DOHH2 (cell line): Measurements from ENCODE around the gene RILPL2.
"Not testable (repeated sequence)": the region's sequence is repeated elsewhere in the genome, so short reads cannot be mapped to it uniquely, and the experiment has no call there.

Experiments used
- H3F3A ChIP-seq: fragments of 200-600 bp; sonication (generic), shearing (Covaris generic); 2 replicates; pipeline ENCODE4 v1.6.0; 2016; ENCODE audit warnings: antibody characterized with exemption, mild to moderate bottlenecking; ENCODE audit not compliant: control insufficient read depth, insufficient read depth
- H3K27ac ChIP-seq: fragments of 200-600 bp; sonication (generic); 2 replicates; pipeline ENCODE4 v1.5.1; 2014; ENCODE audit warnings: low read depth, mild to moderate bottlenecking, low read length, moderate library complexity
- H3K27me3 ChIP-seq: fragments of 200-600 bp; sonication (generic); 2 replicates; pipeline ENCODE4 v1.6.1; 2014; ENCODE audit warnings: mild to moderate bottlenecking, low read length, mixed read lengths; ENCODE audit not compliant: control insufficient read depth
- H3K36me3 ChIP-seq: fragments of 200-600 bp; sonication (generic); 2 replicates; pipeline ENCODE4 v1.6.1; 2014; ENCODE audit warnings: mild to moderate bottlenecking, low read length, moderate library complexity, mixed read lengths; ENCODE audit not compliant: control insufficient read depth
- H3K4me1 ChIP-seq: fragments of 200-600 bp; sonication (generic); 2 replicates; pipeline ENCODE4 v1.6.1; 2014; ENCODE audit warnings: mild to moderate bottlenecking, low read length, mixed read lengths; ENCODE audit not compliant: control insufficient read depth
- H3K4me2 ChIP-seq: fragments of 200-600 bp; sonication (generic); 2 replicates; pipeline ENCODE4 v1.6.0; 2014; ENCODE audit warnings: mild to moderate bottlenecking, low read length, moderate library complexity
- H3K4me3 ChIP-seq: fragments of 200-600 bp; sonication (generic); 2 replicates; pipeline ENCODE4 v1.5.1; 2014; ENCODE audit warnings: mild to moderate bottlenecking, low read length, mixed read lengths
- H3K79me2 ChIP-seq: fragments of 200-600 bp; sonication (generic); 2 replicates; pipeline ENCODE4 v1.6.1; 2014; ENCODE audit warnings: mild to moderate bottlenecking, low read length, mixed read lengths; ENCODE audit not compliant: control insufficient read depth
- H3K9me2 ChIP-seq: fragments of 200-600 bp; sonication (generic); replicated peaks from 2 replicates; pipeline ENCODE4 v1.6.1; 2014; ENCODE audit warnings: mild to moderate bottlenecking, low read length, mixed read lengths; ENCODE audit not compliant: control insufficient read depth
- H3K9me3 ChIP-seq: fragments of 200-600 bp; sonication (generic); 2 replicates; pipeline ENCODE4 v1.6.1; 2014; ENCODE audit warnings: antibody characterized with exemption, low read length, mixed read lengths; ENCODE audit not compliant: control insufficient read depth, insufficient read depth
- H4K20me1 ChIP-seq: fragments of 200-600 bp; sonication (generic); 2 replicates; pipeline ENCODE4 v1.6.0; 2014; ENCODE audit warnings: low read depth, mild to moderate bottlenecking, antibody characterized with exemption, low read length, moderate library complexity; ENCODE audit not compliant: control insufficient read depth, insufficient read depth
- CTCF ChIP-seq: fragments of 200-600 bp; sonication (generic); IDR thresholded peaks from one replicate; pipeline ENCODE4 v1.5.1; 2014; ENCODE audit warnings: antibody characterized with exemption, mild to moderate bottlenecking, low read depth, low read length; ENCODE audit not compliant: poor library complexity, severe bottlenecking
- EZH2phosphoT487 ChIP-seq: fragments of 200-600 bp; sonication (generic); IDR thresholded peaks from 2 replicates; pipeline ENCODE4 v1.6.1; 2017; ENCODE audit warnings: borderline replicate concordance, mild to moderate bottlenecking, antibody characterized with exemption, low read length, moderate library complexity, mixed read lengths

Gene RILPL2

GRCh38 chr12:123468786-123469185 is 32.3 kb upstream of the RILPL2 start:
- Histone ChIP-seq H3K4me3 (no peak overlapping the region), H3K36me3 (peaks cover 22% of the 10 kb centered on the region), H3K27ac (no peak overlapping the region), H3K79me2 (peaks cover 24% of the 10 kb centered on the region), H3K9me3 (no peaks in the 10 kb centered on the region), H3K4me1 (peaks cover 8% of the 10 kb centered on the region), H3K4me2 (peak overlapping the region; percentile 20; the same call in 1 of the 2 replicates), H3K9me2 (no peaks in the 10 kb centered on the region), H3F3A (0 out of 2 replicates have a peak, but pooled peaks cover 3% of the 10 kb centered on the region), H4K20me1 (no peaks in the 10 kb centered on the region), H3K27me3 (no peaks in the 10 kb centered on the region)
- TF ChIP-seq CTCF = peak; percentile 57
- TF ChIP-seq EZH2phosphoT487 = no peak

- Histone ChIP-seq H3K27ac (no peak overlapping the region), H3K9me3 (no peaks in the 10 kb centered on the region), H3K4me2 (no peak overlapping the region), H4K20me1 (no peaks in the 10 kb centered on the region), H3F3A (0 out of 2 replicates have a peak, but pooled peaks cover 3% of the 10 kb centered on the region), H3K36me3 (peaks cover 22% of the 10 kb centered on the region), H3K4me1 (peaks cover 10% of the 10 kb centered on the region), H3K9me2 (no peaks in the 10 kb centered on the region), H3K4me3 (no peak overlapping the region), H3K27me3 (no peaks in the 10 kb centered on the region), H3K79me2 (peaks cover 57% of the 10 kb centered on the region)
- TF ChIP-seq CTCF (no peak), EZH2phosphoT487 (no peak)
Observed at GRCh38 chr12:123465084-123465483, 28.6 kb upstream of the RILPL2 start.

- H3K4me3 ChIP-seq, H3K9me3 ChIP-seq, H3K27ac ChIP-seq, H3F3A ChIP-seq, H3K4me2 ChIP-seq, H3K9me2 ChIP-seq, H4K20me1 ChIP-seq, H3K27me3 ChIP-seq: not testable (repeated sequence)
- Histone ChIP-seq H3K4me1 (peaks cover 11% of the 10 kb centered on the region), H3K36me3 (peaks cover 24% of the 10 kb centered on the region), H3K79me2 (peaks cover 69% of the 10 kb centered on the region)
Observed at GRCh38 chr12:123463174-123463573, 26.7 kb upstream of the RILPL2 start.

- peaks cover 11% of the 10 kb centered on the region for H3K4me1 ChIP-seq
- H3K79me2 ChIP-seq = peaks cover 43% of the 10 kb centered on the region
- peak within 1 kb of the TSS; percentile 92 for H3K27ac ChIP-seq
- H3K9me3 ChIP-seq = no peaks in the 10 kb centered on the region
- H4K20me1 ChIP-seq = no peaks in the 10 kb centered on the region
- H3K4me2 ChIP-seq = peak within 1 kb of the TSS; percentile 68
- peak within 1 kb of the TSS; percentile 76 for H3K4me3 ChIP-seq
- no peaks in the 10 kb centered on the region for H3K27me3 ChIP-seq
- H3F3A ChIP-seq = peaks cover 7% of the 10 kb centered on the region; the same call in 1 of the 2 replicates
- no peak for TF ChIP-seq EZH2phosphoT487
- TF ChIP-seq CTCF = no peak
- H3K36me3 ChIP-seq = 0 out of 2 replicates have a peak, but pooled peaks cover 4% of the 10 kb centered on the region
- no peaks in the 10 kb centered on the region for H3K9me2 ChIP-seq
Observed at GRCh38 chr12:123457980-123458779, 21.7 kb upstream of the RILPL2 start, which contains the start of gene SNRNP35. Gene SNRNP35, plus strand, starts transcription at chr12:123458139. Its CDS starts 7,402 bp downstream, at chr12:123465541.
